CD1c-positive myeloid dendritic cell (primary cell): Measurements from ENCODE around the gene SYNJ1.
"Not testable (repeated sequence)": the region's sequence is repeated elsewhere in the genome, so short reads cannot be mapped to it uniquely, and the experiment has no call there.

Source experiments
- DNase-seq: peaks from one replicate; pipeline ENCODE4 v3.0.0-alpha.2; 2016; ENCODE audit errors: extremely low spot score

The SYNJ1 gene

DNA sequence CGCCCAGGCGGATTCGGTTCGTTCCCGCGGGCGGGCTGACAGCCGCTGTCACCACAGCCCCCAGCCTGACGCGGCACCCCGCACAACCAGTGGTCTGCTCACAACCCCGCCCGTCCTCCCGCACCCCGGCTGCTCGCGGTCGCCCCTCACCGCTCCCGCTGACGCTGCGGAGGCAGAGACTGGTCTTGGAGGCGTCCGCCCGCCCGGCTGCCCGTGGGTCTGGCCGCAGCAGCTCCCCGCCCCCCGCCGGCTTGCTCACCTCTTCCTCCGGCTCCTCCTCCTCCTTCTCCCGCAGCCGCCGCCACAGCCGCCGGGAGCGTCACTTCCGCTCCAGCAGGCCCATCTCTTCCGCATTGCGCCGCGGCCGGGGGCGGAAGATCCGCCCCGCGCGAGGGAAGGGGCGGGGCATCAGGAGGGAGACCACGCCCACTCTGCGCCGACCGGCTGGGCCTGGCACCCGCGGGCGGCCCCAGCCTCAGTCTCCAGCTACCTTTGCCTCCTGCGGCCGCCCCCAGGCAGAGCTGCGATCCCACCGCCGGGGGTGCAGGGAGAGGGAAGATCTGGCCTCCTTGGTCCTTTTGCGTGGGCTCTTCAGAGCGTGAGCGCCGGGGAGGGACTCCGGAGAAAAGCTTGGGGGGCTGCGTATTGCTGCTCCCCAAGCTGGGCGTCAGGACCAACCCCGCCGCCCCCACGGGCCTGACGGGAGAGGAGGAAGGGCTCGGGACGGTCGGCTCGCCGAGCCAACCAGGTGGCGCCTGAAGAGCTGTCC lies at the start of gene SYNJ1:
Gene SYNJ1 (minus strand): TSS at position 327 of the 769 bp plus-strand sequence. CDS start 1,118 bp downstream, outside the sequence.
- DNase-seq, result peak; percentile 98

GRCh38 chr21:32777269-32777668 lies 49.5 kb upstream of the SYNJ1 start:
- DNase-seq, result no peak

- no peak for DNase-seq
Measured at GRCh38 chr21:32776743-32777142, 48.9 kb upstream of the SYNJ1 start.

DNA sequence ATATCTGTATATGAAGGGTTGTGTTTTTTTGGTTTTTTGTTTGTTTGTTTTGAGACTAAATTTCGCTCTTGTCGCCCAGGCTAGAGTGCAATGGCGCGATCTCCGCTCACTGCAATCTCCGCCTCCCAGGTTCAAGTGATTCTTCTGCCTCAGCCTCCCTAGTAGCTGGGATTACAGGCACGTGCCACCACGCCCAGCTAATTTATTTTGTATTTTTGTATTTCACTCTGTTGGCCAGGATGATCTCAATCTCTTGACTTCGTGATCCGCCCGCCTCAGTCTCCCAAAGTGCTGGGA lies 45.2 kb upstream of the SYNJ1 start:
- DNase-seq, result not testable (repeated sequence)

DNA sequence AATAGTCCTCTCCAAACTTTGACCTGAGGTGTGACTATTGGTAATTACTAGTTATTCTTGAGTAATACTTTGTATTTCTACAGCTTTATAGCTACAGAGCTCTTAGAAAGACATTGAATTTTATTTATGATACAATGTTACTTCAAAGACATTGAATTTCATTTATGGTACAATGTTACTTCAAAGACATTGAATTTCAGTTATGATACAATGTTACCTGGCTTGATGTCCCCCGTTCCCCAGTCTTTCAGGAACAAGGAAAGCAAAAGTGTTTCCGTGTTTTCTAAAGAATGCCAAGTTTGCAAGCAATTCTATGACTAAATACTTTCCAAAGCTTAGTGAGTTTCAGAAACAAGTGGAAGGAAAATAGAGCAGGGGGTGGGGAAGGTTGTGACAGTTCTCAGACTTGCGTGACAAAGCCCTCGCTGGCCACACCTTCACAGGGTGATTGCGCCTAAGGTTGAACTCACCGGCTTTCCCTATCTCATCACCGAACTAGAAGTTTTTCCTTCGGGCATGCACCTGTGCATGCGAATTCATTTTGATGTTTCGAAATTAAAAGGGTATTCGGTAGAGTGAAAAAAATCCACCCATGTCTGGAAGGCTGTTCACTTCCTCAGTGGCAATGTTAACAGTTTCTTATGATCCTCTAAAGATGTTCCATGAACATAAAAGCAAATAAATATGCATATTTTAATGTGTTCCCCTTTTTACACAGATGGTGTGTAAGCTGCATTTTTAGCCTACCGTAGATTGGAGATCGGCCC lies 44.7 kb upstream of the SYNJ1 start:
- DNase-seq, result peak; percentile 76

DNA sequence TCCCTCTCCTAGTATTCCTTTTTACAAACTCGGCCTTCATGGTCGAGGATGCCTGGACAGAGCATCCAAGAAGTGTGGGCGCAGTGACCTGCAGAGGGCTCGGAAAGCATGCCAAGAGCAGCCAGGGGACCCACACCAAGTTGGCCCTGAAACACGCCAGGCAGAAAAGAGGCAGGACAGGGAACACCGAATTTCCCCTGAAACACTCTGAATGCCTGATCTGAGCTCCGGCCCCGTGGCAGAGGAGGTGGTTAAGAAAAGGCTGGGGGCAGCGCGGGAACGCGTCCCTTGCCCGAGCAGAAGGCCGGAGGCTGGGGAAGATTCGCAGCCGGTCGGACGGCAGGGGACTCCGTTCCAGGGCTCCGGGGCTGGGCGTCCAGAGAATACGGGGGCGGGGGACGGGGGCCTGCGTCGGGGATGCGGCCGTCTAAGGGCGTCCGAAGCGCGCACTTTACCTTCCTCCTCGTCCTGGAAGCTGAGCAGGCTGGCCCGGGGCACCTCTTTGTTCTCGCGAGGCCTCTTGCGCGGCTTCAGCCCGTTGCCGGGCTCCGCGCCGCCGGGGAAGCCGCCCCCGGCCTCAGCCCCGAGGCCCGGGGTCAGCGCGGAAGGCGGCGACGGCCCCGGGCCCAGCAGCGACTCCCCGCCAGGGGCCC lies 43.2 kb upstream of the SYNJ1 start:
- peak; percentile 75 for DNase-seq

DNA sequence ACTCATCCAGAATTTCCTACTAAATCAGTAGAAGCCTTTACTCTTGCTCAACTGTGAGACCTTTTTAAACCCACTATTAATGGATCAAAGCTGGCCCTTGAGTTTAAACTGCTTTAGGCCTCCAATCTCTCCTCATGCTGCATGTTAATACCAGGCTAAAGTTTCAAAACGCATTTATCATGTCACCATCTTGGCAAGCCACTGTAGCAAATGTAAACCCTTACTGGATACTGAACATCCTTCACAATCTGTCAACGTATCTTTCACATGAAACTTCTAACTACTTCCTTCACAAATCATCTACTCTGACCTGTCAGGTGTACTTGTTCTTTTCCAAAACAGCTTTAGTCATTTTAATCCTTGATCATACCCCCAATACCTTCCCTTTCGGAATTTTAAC lies 40.7 kb upstream of the SYNJ1 start:
- DNase-seq, result no peak

DNA sequence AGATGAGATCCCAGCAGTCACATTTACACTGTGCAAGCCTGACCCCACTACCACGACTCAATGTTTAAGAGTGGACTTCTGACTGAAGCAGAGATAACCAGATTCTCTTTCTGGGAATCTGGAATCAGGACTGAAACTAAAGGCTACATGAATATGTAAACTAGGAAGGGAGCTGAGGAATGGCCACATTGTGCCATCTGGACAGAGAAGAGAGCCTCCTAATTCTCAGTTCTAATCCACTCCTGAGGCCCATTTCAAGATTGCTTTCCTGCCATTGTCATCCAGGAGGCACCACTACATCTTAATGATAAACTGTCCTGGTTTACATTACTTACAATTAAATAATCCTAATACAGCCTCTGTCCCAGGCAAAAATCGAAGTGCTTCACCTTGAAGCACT lies 37.2 kb upstream of the SYNJ1 start:
- DNase-seq, result no peak

- DNase-seq, result no peak
Measured at GRCh38 chr21:32764186-32764585, 36.4 kb upstream of the SYNJ1 start.

DNA sequence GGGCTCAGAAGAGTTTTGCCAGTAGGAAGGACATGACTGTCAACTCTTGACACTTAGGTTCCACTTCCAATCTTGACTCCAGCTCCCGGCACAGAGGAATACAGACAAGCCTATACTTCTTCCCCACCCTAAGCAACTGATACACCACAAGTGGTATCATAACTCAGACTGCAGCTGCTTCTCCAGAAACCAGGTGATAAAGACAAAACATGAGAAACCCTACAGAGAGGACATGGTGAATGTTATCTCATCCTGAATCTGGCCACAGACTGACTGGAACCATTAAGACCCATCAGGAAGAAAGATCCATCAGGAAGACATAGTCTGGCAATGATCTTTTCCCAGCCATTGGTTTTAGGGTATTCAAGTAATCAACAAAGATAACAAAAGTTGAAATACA lies 30.0 kb upstream of the SYNJ1 start:
- no peak for DNase-seq

- DNase-seq, result no peak
Measured at GRCh38 chr21:32756096-32756495, 28.3 kb upstream of the SYNJ1 start.

DNA sequence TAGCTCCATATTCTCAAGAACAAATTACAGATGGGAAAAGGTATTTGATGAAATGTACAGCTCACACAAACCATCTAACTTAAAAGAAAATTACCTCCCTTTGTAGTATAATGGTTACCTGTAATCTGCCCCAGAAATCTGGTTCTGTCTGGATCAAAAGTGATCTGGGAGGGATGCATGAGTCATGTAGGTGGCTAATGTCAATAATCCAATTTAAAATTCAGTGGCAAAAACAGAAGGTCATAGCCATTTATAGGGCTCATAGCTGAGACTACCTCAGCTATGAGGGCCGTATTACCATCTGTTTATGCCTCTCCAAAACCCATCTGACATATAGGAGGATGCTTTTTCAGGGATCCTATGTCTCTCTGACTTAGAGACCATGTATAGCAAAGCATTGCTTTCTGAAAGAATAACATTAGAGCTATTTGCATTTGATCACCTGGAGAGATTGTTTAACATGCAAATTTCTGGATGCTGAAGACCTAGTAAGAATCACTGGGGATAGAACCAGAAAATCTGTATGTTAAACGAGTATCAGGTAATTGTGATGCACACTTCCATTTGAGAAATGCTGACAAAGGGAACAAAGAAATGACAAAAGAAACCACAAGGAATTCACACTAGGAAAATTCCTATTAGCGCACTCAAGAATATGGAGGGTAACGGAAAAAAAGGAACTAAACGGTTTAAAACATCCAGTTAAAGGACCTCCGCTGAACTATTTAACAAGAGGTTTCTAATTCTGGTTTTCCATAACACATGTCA lies 26.2 kb upstream of the SYNJ1 start:
- no peak for DNase-seq

- no peak for DNase-seq
Measured at GRCh38 chr21:32750405-32750804, 22.6 kb upstream of the SYNJ1 start.

DNA sequence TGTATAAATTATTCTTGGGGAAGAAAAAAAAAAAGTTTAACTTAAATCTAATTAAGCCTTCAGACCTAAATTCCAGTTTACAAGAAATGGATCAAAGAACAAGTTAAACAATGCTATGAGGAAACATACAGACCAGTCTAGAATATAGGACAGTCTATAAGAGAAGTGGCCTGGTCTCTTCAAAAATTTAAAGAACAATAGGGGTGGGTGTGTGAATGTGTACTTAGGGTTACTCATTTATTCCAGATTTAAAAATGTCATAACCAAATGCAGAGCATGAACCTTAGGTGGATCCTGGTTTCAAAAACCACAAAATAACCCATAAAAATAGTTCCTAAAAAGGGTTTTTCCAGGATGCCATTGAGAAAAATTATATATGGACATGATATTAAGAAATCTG lies 21.8 kb upstream of the SYNJ1 start:
- DNase-seq, result no peak

DNA sequence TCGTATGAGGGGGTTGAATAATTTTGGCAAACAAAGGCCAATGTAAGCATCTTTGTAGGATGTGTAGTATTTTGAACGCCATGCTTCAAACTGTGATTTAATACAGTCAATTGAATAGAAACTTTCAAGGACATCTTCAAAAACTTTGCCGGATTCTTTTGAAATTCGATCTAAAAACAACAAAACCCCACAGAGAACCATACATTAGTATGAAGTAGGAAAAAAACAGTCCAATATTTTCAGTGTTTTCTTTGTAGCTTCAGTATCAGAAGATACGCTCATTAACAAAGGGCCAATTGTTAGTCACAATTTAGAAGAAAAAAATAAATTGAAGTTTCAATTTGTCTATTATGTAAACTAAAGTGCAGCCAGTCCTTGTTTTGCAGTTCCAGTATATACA lies 20.7 kb upstream of the SYNJ1 start:
- DNase-seq, result no peak

- DNase-seq, result no peak
Measured at GRCh38 chr21:32747396-32747795, 19.6 kb upstream of the SYNJ1 start.

DNA sequence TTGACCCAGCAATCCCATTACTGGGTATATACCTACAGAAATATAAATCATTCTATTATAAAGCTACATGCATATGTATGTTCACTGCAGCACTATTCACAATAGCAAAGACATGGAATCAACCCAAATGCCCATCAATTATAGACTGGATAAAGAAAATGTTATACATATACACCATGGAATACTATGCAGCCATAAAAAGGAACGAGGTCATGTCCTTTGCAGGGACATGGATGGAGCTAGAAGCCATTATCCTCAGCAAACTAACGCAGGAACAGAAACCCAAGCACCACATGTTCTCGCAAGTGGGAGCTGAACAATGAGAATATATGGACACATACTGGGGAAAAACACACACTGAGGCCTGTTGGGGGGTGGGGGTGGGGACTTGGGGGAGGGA lies 18.9 kb upstream of the SYNJ1 start:
- not testable (repeated sequence) for DNase-seq

DNA sequence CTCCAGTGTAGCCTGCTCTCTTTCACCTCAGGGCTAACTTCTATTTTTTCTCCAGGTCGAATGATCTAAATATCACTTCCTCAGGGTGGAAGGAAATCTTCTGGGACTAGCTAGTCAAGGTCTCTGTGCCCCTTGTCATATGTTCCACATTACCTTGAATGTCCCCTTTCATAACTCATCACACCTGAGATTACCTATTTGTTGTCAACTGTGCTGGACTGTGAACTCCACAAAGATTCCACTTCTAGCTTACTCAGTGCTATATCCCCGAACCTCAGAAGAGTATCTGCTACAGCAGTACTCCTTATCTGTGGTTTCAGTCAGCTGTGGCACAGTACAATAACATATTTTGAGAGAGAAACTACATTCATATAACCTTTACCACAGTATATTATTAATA lies 14.6 kb upstream of the SYNJ1 start:
- DNase-seq, result no peak

DNA sequence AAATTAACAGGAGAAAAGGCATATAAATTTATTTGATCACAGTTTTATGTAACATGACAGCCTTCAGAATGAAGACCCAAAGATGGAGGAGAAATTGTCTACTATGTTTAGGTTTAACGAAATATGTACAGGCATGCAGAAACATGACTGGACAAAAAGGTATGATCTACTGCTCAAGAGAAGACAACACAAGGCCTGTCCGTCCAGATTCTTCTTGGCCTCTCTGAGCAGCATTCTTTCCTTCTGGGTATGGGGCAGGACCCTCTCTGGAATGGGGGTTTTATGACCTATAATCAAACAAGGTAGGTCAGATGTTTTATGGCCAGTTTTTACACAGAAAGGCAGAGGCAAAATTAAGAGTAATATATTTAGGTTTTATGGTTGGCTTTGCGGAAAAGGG lies 13.5 kb upstream of the SYNJ1 start:
- no peak for DNase-seq

DNA sequence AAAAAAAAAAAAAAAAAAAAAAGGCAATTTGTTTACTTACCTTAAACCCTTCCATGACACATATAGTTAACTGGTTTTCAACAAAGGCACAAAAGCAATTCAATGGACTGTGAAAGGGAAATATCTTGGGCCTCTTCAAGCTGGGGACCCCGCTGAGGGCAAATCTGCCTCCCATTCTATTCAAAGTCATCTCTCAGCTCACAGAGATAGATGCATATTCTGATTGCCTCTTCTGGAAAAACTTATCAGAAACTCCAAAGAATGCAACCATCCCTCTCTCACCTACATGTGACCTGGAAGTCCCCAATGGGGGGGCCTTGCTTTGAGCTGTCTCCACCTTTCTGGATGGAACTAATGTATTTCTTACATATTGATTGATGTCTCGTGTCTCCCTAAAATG lies 12.1 kb upstream of the SYNJ1 start:
- DNase-seq, result no peak

DNA sequence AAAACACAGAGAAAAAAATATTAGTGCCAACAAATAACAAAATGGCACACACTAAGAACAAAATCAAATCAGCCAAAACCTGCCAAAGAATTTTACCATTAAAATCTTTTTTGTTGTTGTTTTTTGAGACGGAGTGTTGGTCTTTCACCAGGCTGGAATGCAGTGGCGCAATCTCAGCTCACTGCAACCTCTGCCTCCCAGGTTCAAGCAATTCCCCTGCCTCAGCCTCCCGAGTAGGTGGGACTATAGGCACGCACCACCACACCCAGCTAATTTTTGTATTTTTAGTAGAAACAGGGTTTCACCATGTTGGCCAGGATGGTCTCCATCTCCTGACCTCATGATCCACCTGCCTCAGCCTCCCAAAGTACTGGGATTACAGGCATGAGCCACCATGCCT lies 8.3 kb upstream of the SYNJ1 start:
- DNase-seq, result not testable (repeated sequence)

DNA sequence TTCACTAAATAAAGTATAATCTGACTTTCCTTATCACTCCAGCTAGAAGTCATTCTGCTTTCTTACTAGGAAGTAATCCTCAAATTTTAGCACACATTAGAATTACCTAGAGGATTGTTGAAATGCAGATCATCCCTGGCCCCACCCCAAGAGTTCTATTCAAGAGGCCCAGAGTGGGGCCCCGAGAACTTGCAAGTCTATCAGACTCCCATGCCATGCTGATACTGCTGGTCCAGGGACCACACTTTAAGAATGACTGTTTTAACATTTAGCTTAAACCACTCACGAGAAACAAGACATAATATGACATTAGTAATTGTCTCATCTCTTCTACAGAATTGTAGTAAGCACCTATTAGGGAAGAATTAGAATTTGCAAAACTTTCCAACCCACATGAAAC lies 7.7 kb upstream of the SYNJ1 start:
- DNase-seq, result no peak
